Activated CD8-positive, alpha-beta memory T cell treated with anti-CD3 and anti-CD28 coated beads for 1 hour (primary cell): Measurements from ENCODE around the gene GNPAT.
"Not testable (repeated sequence)": the region's sequence is repeated elsewhere in the genome, so short reads cannot be mapped to it uniquely, and the experiment has no call there.

Experiments
- DNase-seq, 2 donors: peaks; one replicate each; pipeline ENCODE4 v3.0.0-alpha.2; 2020; ENCODE audit warnings: low read depth in 1 of 2; ENCODE audit errors: extremely low read depth in 1 of 2

The GNPAT gene

DNA sequence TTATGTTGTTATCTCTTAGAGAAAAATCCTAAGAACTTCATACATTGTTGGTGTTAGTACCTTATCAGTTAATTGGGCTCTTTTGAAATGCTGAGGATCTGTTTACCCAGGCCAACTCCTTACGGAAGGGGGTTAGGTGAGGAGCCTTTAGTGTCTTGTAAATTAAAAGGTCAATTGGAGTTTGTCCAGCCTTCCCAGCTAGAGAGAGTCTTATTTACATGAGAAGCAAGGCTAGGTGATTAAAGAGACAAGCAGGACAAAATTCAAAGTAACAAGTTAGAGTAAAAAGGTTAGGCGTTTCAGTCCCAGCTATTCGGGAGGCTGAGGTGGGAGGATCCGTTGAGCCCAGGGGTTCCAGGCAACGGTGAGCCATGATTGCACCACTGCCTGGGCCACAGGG, 28.7 kb upstream of the GNPAT start:
- DNase-seq: not testable (repeated sequence)

DNA sequence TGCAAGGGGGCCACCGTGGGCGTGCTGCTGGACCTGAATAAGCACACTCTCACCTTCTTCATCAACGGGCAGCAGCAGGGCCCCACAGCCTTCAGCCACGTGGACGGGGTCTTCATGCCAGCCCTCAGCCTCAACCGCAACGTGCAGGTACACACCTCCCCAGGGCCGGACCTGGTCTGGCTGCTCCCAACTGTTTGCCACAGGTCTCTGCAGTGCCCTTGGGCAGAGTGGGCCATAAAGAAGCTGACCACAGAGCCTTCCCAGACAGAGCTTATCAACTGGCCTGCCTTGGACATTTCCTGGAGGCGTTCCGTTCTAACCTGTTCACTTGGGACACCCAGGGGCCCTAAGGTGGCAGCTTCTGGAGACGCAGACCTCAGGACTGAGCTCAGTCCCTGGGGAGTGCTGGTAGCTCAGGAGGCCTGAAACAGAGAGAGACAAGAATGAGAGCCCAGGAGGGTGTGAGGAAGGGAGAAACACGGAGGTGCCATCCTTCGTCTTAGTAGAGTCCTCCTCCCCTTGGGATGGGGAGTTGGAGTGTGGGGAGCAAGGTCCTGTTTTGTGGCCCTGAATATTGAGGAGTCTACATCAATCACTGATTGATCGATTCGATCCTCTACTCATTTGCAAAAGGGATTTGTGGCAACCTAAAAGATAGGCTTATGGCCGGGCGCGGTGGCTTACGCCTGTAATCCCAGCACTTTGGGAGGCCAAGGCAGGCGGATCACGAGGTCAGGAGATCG, 27.0 kb upstream of the GNPAT start:
- DNase-seq: no peak

DNA sequence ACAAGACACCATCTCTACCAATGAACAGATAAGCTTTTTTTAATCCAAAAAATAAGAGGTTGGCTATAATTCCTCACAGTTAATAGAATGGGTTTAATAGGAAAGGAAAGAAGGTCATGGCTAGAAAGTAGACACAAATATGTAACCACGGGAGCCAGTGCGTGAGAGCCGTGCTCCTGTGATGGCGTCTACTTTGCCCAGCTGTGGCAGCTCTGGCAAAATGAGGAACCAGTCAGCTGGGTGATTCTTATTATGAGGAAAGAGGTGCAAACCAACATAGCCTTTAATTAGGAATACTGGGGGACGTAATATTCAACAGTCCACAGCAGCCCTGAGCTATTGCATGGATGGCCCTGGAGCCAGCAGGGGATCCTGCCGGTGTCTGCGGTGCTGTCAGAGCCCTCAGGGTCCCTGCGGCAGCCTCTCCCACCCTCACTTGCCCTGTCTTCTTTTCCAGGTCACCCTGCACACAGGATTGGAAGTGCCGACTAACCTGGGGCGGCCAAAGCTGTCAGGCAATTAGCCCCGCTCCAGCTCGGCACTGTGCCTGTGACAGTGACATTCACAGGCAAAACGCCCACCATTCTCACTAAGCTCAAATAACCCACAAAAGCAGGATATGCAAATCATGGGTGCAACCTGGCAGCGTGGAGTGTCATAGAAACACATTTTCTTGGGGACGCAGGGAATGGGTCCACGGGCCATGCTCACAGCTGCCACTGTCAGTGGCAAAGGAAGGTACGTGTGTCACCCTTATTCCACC, 25.9 kb upstream of the GNPAT start:
- DNase-seq: no peak

DNA sequence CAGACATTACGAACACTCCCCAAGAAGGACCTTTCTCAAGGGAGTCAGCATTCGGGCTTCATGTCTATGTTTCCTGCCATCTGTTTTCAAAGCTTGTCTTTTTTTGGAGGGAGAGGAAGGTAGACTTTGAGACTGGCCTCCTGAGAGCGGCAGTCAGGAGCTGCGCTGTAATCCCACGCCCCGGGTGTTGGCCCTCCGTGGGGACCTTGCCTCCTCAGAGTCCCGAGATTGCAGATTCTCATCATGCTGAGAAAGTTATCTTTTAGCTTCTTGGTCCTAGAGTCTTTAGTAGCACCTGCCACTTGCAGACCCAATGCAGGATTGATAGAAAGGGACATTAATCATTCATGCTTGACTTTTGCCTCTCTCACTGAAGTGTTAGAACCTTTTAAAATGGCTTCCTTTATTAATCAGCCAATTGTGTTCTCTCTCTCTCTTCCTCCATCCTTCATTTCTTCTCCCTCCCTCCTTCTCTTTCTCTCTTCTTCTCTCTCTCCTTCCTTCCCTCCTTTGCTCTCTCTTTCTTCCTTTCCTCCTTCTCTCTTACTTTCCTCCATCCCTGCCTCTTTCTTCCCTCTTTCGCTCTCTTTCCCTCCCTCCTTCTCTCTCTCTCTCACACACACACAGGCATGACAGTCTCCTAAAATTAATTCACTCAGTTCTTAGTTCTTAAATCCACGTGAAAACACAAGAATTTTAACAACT, 25.2 kb upstream of the GNPAT start:
- no peak for DNase-seq

DNA sequence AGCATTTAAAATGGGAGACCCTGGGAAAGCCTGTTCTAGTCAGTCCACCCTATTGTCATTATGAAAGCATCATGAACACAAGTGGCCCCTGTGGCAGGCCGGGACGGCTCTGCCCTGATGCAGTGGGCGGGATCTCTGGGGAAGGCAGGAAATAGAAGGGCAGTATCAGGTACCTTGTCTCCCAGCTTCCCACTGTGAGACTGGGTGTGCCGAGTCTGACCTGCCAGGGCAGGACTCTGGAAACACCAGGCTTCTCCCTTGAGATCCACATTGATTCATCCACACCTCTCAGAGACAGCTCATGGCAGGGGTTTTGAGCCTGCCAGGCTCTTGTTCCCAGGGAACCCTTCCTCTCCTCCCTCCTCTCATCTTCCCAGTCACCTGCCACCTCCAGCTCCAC, 24.5 kb upstream of the GNPAT start:
- DNase-seq: no peak

DNA sequence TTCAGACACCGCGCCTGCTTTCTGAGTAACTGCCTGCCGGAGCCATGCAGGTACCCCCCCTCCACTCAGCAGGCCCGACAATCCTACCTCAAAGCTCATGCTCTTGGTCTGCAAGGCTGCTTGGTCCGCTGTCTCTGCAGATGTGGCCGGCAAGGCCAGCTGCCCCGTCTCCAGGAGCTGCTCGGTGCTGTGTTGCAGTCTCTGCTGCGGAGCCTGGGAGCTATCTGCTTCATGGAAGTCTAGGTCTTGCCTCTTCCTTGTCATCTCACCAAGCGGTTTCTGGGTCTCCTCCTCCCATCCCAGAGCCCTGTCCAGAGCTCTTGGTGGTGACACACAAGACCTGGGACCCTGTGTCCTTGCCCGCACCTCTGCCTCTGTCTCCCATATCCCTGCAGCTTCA, 24.0 kb upstream of the GNPAT start:
- no peak for DNase-seq

DNA sequence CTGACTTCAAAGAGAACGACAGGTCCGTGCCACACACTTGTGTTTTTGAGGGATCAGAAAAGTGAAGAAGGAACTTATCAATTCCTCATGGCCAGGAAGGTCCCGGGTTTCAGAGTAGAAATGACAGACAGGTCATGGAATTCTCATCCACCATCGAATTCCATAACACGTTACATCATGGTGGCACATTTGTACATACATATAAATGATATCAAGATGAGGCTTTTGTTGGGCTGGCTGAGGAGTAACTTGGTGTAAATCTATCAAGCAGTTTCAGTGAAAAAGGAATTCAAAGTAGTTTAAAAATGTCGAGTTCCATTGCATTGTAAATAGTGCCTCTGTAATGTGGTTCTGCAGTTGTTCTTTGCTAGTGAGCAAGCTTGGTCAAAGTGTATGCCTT, 22.9 kb upstream of the GNPAT start:
- DNase-seq: no peak

DNA sequence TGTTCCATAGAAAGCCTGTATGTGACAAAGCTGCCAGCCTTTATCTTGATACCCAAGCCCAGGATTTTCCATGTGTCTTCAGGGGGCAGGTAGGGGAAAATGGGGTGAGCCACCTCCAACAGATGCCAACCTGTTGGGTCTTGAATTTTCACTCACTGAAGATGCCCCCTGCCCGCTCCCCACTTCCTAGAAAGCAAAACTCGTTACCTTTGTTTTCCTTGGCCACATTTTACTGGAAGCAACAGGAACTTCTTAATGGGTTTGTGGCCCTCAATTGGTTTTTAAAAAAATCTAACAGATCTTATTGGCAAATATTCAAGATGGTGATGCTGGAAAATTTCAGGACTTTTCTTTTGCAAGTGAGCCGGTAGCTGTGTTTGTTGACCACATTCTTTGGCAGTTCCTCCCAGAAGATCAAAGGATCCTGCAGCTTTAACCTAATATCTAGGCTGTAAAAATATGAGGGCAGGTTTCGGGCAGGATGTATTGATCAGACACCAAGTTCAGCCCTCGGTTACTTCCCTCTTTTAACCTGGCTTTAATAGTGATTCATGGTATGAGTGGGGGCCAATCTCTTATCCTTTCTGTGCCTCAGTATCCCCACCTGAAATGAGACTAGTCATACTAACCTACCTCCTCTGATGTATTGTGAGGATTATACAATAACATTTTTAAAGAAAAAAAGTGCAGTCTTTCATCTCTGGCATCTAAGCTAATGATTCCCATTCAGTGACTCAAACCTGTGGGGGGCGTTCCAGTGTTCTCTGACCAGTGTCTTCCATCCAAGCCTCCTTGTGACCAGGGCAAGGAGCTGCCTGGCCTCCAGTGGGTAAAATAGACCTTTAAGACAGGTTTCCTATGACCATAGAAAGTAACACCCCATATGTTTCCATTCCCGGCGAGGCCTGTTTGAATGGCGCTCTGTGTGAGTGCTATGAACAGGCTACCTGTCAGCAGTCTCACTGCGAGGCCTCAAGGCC, 21.3 kb upstream of the GNPAT start:
- DNase-seq: no peak

DNA sequence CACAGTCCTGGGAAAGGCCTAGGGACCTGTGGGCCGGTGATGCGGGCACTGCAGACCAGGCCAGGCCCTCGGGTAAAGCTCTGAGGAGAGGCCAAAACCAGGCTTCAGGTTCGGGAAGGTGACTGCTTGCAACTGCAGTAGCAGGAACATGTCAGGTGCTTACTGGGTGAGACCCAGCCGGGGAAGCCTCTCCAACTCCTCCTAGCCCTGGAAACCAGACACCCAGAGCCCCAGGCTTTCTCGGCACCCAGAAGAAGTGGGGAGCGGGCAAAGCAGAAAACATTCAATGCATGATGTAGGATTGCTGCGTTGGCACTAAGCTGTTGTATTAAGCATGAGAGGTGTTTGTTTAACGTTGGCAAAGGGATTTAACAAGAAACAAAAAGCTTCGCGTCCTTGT, 20.2 kb upstream of the GNPAT start:
- no peak for DNase-seq

DNA sequence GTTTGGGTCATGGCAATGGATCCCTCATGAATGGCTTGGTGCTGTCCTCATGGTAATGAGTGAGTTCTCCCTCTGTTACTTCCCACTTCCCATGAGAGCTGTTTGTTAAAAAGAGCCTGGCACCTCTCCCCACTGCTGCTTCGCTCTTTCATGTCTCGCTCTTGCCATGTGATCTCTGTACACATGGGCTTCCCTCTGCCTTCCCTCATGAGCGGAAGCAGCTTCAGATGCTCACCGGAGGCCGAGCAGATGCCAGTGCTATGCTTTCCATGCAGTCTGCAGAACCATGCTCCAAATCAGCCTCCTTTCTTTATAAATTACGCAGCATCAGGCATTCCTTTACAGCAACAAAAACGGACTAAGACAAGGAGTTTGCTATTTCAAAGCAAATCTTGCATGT, 14.9 kb upstream of the GNPAT start:
- DNase-seq: no peak

DNA sequence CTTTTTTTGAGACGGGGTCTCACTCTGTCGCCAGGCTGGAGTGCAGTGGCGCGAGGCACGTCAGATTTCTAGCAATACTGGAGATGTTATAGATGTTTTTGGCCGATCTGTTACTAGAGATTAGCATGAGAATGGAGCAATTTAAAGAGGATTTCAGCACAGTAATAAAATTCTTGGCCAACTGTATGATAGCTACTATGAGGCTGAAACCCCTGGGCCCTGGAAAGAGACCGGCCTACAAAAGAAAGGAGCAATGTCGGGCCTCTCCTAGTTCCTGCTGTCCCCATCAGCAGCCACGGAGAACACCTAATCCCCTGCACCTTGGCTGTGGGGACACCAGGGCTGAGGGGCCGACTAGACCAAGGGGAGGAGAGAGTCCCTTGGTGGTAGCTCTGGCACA, 9.5 kb upstream of the GNPAT start:
- no peak for DNase-seq

DNA sequence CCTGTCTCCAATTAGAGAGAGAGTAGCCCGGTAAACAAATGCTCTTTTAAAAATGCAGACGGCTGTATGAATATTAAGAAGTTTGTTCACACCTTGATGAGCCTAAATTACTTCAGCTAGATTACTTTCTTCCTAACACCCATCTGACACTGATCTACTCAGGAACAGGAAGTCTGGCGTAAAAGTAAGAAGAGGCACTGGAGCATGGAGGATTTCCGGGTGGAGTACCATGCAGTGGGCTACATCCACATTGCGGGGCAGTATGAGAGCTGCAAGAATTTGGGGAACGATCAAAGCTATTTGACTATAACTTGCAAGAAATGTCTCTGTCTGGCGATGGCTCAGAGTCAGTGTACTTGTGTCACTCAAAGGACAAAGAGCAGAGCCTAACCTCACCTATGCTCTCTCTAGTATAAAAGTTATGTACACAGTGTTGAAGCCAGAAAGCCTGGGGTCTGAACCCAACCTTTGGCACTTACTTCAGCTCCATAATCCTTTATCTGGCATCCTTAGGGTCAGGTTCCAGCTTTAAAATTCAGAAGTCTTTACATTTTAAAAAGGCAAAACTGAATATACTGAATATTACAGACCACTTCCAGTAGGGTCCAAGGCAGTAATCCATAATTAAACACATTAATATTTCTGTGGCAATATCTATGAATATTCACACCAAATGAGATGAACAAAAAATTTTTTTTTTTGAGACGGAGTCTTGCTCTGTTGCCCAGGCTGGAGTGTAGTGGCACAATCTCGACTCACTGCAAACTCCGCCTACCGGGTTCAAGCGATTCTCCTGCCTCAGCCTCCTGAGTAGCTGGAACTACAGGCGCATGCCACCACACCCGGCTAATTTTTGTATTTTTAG, 7.9 kb upstream of the GNPAT start:
- no peak for DNase-seq

DNA sequence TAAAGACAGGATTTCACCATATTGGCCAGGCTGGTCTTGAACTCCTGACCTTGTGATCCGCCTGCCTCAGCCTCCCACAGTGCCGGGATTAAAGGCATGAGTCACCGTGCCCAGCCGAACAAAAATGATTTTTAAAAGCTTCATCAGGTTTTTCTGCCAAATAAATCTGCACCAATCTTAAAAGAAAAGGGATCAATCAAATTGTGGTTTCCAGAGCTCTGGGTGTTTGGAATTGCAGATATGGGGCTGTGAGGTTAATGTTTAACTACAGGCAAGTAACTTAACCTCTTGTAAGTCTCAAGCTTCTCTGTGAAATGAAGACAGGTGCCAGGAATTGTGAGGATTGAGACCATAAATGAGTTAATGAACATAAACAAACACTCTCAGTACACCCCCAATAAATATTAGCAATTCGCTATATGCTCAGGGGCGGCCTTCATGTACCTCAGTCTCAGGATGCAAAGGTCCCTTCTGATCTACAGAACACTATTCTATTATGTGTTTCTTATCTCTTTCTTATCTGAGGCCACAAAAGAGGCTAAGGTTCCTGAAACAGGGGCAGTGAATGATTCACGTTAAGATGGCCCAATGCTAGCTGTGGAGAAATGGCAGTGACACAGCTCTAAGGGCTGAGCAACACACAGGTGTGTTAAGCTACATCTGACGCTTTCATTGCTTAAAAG, 7.1 kb upstream of the GNPAT start:
- no peak for DNase-seq

DNA sequence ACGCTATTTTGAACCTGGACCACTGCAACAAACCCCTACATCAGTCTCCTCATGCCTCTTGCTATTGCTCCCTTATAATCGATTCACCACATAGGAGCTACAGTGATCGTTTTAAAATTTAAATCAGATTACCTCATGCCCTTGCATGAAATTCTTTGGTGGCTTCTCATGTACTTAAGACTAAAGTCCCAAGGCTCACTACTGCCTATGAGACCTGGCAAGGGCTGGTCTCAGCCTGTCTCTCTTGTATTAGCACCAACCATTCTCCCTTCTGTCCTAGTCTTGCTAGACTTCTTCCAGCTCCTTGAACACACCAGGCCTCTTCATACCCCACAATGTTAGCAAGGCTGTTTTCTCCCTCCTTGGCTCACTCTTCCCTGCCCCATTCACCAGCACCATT, 6.5 kb upstream of the GNPAT start:
- DNase-seq: no peak

DNA sequence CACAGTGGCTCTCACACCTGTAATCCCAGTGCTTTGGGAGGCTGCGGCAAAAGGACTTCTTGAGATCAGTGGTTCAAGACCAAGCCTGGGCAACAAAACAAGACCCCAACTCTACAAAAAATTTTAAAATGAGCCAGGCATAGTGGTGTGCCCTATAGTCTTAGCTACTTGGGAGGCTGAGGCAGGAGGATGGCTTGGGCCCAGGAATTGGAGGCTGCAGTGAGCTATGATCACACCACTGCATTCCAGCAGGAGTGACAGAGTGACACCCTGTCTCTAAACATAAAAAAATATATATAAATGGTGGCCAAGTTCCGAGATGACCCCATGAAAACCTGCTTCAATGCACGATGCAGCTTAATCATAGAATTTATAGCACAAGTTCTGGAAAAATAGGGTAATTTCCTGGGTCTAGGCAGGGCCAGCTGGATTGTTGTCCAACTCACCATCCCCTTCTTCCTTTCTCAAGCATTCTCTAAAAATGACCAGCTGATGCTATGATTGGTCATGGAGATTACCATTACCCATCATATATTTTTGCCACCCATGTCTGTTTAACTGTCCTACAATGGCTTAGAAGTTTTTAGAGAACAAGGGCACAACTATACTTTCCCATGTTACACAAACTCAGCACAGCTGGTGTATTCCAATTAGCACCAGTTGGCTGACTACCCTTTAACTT, 5.3 kb upstream of the GNPAT start:
- DNase-seq: no peak

DNA sequence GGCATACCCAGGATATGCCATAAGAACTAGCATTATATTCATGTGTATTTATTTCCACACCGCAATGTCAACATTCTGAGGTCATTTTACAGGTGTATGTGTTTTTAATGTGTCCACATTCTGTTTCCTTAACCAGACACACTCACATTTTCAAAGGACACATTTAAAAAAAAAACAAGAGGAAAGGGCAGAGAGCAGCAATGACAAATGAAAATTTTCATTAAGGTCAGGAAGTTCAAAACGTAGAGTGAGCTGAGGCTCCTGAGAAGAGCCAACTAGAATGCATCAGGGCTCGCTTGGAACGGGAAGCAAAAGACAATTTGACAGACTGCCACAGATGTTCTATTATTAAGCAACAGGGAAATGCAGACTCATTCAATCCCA, 4.8 kb upstream of the GNPAT start:
- no peak for DNase-seq

DNA sequence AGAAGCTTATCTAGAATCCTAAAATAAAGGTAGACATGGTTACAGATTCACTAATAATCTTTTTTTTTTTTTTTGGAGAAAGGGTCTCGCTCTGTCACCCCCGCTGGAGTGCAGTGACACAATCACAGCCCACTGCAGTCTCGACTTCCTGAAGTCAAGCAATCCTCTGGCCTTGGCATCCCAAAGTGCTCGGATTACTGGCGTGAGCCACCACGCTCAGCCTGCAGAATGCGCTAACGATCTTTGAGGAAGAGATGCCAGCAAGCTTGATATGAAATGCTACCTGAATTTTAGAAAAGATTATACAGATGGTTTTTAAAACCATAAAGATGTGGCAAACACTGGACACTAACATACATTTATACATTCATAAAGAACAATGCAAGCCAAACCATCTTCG, 4.1 kb upstream of the GNPAT start:
- DNase-seq: no peak

DNA sequence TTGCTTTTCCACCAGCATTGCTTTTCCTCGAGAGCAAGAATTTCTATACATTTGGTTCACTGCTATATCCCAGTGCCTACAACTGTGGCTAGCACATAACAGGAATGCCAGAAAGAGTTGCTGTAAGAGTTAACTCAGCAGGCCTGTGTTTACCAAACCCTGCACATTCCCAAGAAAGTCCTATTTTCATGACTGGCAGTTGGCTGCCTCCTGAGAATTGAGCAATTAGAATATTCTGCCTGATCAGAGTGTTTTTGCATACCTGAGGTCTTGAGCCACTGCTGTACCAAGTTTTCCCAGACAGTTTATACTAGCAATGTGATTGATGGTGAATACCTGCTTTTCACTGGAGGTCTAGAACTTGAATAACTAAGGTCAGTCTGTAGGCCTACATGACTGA, 2.7 kb upstream of the GNPAT start:
- no peak for DNase-seq

DNA sequence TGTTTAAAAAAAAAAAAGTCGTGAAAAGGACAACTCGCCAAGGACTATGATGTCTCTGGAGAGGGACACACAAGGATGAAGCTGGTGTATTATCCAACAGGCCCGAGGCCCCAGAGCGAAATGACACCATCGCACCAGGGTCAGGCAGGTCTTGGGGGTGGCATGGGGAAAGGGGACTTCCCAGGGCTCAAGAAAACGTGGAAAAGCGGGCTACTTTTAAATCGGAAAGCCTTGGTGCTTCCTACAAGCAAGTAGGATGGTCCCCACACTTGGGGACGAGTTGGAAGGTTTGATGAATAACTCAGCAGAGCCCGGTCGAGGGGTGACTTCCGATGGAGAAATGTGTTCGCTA, 505 bp upstream of the GNPAT start:
- DNase-seq: no peak
